ENCODE data around the gene HERC6. TPM values are rescaled to one million over a fixed set of nuclear protein-coding genes. Genes with fewer than 3 reads are reported as not detected.

The HERC6 gene
- total and polyA plus RNA-seq, 2 experiments from 2014 or later = 3.4 to 7.3 TPM

DNA sequence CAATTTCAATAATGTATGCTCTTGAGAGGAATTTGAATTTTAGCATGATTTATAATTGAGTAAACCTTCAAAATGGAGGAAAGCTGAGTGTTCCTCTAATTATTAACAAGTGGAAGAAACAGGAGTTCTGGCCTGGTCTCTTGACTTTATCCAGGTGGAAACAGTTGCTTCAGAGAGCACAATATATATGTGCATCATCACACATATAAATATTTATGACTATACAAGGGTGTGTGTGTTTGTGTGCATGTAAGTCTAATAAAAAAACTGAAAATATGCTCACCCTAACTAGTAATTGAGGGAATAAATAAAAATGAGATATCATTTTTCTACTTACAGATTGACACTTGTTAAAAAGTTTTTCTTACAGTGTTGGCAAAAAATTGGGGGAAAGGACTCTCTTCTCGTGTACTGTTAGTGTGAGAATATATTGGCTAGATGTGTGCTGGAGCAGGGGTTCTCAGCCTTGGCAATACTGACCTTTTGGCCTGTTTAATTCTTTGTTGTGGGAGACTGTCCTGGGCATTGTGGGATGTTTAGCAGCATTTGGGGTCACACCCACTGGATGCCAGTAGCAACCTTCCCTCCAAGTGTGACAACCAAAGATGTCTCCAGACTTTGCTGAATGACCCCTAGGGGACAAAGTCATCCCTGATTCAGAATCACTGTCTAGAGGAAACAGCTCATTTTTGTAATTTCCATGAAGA is 57.5 kb downstream of the HERC6 start:
- peaks cover 6% of the 10 kb centered on the region; the same call in 2 of the 3 replicates for H3K9me3 Mint-ChIP-seq
- no peaks in the 10 kb centered on the region for H4K20me1 ChIP-seq (replicated peaks; ENCODE audit: insufficient read depth)

More for the DNA sequence above, 57.5 kb downstream of the HERC6 start:
- peaks cover 15% of the 10 kb centered on the region for H3K4me1 Mint-ChIP-seq
- Histone ChIP-seq H3K79me2 (replicated peaks; ENCODE audit: insufficient read depth) (no peaks in the 10 kb centered on the region), H3K27ac (ENCODE audit: low read depth) (no peak overlapping the region), H3K4me2 (no peak overlapping the region), H3F3A (replicated peaks; ENCODE audit: low read depth) (no peaks in the 10 kb centered on the region), H3K36me3 (ENCODE audit: insufficient read depth) (0 out of 2 replicates have a peak, but pooled peaks cover 7% of the 10 kb centered on the region), H3K9me2 (ENCODE audit: insufficient read depth) (0 out of 2 replicates have a peak, but pooled peaks cover 9% of the 10 kb centered on the region), H3K4me3 (no peak overlapping the region), H3K27me3 (ENCODE audit: insufficient read depth) (no peaks in the 10 kb centered on the region), H2AFZ (no peak overlapping the region), H3K4me1 (ENCODE audit: insufficient read depth) (peaks cover 7% of the 10 kb centered on the region; the same call in 1 of the 2 replicates)
- TF ChIP-seq, protein P1, sequence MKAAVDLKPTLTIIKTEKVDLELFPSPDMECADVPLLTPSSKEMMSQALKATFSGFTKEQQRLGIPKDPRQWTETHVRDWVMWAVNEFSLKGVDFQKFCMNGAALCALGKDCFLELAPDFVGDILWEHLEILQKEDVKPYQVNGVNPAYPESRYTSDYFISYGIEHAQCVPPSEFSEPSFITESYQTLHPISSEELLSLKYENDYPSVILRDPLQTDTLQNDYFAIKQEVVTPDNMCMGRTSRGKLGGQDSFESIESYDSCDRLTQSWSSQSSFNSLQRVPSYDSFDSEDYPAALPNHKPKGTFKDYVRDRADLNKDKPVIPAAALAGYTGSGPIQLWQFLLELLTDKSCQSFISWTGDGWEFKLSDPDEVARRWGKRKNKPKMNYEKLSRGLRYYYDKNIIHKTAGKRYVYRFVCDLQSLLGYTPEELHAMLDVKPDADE (IDR thresholded peaks at IDR 0.05) = no peak
- TF ChIP-seq CREB1 (CRISPR knock-in tag; IDR thresholded peaks at IDR 0.05; ENCODE audit: low read depth) (no peak), ZNF331 (CRISPR knock-in tag; IDR thresholded peaks at IDR 0.05; ENCODE audit: low read depth) (no peak), ZNF114 (CRISPR knock-in tag; IDR thresholded peaks at IDR 0.05) (no peak), JUNB (IDR thresholded peaks at IDR 0.05; ENCODE audit: unreplicated experiment) (no peak), NANOG (IDR thresholded peaks at IDR 0.05; ENCODE audit: borderline replicate concordance) (no peak), STAT1 (IDR thresholded peaks at IDR 0.05; ENCODE audit: unreplicated experiment) (no peak), EZH2phosphoT487 (IDR thresholded peaks at IDR 0.05; ENCODE audit: unreplicated experiment) (no peak), POLR2AphosphoS5 (IDR thresholded peaks at IDR 0.05; ENCODE audit: low read depth) (no peak), EZH2 (IDR thresholded peaks at IDR 0.05; ENCODE audit: low read depth, unreplicated experiment) (no peak)
- TF ChIP-seq, protein P2, sequence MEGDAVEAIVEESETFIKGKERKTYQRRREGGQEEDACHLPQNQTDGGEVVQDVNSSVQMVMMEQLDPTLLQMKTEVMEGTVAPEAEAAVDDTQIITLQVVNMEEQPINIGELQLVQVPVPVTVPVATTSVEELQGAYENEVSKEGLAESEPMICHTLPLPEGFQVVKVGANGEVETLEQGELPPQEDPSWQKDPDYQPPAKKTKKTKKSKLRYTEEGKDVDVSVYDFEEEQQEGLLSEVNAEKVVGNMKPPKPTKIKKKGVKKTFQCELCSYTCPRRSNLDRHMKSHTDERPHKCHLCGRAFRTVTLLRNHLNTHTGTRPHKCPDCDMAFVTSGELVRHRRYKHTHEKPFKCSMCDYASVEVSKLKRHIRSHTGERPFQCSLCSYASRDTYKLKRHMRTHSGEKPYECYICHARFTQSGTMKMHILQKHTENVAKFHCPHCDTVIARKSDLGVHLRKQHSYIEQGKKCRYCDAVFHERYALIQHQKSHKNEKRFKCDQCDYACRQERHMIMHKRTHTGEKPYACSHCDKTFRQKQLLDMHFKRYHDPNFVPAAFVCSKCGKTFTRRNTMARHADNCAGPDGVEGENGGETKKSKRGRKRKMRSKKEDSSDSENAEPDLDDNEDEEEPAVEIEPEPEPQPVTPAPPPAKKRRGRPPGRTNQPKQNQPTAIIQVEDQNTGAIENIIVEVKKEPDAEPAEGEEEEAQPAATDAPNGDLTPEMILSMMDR (conservative IDR thresholded peaks at IDR 0.05; ENCODE audit: low read depth in 2 of 2) = no peak
- TF ChIP-seq, protein P3, sequence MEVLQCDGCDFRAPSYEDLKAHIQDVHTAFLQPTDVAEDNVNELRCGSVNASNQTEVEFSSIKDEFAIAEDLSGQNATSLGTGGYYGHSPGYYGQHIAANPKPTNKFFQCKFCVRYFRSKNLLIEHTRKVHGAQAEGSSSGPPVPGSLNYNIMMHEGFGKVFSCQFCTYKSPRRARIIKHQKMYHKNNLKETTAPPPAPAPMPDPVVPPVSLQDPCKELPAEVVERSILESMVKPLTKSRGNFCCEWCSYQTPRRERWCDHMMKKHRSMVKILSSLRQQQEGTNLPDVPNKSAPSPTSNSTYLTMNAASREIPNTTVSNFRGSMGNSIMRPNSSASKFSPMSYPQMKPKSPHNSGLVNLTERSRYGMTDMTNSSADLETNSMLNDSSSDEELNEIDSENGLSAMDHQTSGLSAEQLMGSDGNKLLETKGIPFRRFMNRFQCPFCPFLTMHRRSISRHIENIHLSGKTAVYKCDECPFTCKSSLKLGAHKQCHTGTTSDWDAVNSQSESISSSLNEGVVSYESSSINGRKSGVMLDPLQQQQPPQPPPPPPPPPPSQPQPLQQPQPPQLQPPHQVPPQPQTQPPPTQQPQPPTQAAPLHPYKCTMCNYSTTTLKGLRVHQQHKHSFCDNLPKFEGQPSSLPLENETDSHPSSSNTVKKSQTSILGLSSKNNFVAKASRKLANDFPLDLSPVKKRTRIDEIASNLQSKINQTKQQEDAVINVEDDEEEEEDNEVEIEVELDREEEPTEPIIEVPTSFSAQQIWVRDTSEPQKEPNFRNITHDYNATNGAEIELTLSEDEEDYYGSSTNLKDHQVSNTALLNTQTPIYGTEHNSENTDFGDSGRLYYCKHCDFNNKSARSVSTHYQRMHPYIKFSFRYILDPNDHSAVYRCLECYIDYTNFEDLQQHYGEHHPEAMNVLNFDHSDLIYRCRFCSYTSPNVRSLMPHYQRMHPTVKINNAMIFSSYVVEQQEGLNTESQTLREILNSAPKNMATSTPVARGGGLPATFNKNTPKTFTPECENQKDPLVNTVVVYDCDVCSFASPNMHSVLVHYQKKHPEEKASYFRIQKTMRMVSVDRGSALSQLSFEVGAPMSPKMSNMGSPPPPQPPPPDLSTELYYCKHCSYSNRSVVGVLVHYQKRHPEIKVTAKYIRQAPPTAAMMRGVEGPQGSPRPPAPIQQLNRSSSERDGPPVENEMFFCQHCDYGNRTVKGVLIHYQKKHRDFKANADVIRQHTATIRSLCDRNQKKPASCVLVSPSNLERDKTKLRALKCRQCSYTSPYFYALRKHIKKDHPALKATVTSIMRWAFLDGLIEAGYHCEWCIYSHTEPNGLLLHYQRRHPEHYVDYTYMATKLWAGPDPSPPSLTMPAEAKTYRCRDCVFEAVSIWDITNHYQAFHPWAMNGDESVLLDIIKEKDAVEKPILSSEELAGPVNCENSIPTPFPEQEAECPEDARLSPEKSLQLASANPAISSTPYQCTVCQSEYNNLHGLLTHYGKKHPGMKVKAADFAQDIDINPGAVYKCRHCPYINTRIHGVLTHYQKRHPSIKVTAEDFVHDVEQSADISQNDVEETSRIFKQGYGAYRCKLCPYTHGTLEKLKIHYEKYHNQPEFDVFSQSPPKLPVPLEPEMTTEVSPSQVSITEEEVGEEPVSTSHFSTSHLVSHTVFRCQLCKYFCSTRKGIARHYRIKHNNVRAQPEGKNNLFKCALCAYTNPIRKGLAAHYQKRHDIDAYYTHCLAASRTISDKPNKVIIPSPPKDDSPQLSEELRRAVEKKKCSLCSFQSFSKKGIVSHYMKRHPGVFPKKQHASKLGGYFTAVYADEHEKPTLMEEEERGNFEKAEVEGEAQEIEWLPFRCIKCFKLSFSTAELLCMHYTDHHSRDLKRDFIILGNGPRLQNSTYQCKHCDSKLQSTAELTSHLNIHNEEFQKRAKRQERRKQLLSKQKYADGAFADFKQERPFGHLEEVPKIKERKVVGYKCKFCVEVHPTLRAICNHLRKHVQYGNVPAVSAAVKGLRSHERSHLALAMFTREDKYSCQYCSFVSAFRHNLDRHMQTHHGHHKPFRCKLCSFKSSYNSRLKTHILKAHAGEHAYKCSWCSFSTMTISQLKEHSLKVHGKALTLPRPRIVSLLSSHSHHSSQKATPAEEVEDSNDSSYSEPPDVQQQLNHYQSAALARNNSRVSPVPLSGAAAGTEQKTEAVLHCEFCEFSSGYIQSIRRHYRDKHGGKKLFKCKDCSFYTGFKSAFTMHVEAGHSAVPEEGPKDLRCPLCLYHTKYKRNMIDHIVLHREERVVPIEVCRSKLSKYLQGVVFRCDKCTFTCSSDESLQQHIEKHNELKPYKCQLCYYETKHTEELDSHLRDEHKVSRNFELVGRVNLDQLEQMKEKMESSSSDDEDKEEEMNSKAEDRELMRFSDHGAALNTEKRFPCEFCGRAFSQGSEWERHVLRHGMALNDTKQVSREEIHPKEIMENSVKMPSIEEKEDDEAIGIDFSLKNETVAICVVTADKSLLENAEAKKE (CRISPR knock-in tag; IDR thresholded peaks at IDR 0.05) = no peak
- TF ChIP-seq, protein P4, sequence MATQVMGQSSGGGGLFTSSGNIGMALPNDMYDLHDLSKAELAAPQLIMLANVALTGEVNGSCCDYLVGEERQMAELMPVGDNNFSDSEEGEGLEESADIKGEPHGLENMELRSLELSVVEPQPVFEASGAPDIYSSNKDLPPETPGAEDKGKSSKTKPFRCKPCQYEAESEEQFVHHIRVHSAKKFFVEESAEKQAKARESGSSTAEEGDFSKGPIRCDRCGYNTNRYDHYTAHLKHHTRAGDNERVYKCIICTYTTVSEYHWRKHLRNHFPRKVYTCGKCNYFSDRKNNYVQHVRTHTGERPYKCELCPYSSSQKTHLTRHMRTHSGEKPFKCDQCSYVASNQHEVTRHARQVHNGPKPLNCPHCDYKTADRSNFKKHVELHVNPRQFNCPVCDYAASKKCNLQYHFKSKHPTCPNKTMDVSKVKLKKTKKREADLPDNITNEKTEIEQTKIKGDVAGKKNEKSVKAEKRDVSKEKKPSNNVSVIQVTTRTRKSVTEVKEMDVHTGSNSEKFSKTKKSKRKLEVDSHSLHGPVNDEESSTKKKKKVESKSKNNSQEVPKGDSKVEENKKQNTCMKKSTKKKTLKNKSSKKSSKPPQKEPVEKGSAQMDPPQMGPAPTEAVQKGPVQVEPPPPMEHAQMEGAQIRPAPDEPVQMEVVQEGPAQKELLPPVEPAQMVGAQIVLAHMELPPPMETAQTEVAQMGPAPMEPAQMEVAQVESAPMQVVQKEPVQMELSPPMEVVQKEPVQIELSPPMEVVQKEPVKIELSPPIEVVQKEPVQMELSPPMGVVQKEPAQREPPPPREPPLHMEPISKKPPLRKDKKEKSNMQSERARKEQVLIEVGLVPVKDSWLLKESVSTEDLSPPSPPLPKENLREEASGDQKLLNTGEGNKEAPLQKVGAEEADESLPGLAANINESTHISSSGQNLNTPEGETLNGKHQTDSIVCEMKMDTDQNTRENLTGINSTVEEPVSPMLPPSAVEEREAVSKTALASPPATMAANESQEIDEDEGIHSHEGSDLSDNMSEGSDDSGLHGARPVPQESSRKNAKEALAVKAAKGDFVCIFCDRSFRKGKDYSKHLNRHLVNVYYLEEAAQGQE (IDR thresholded peaks at IDR 0.05; ENCODE audit: unreplicated experiment) = no peak
- H3K4me3 Mint-ChIP-seq = no peak overlapping the region
- ATAC-seq (no peak), DNase-seq (ENCODE audit: low spot score) (no peak)
- H3K27ac Mint-ChIP-seq = no peak overlapping the region
- peaks cover 12% of the 10 kb centered on the region; the same call in 2 of the 3 replicates for H3K36me3 Mint-ChIP-seq (ENCODE audit: low read depth)
- peaks cover 3% of the 10 kb centered on the region for H3K27me3 Mint-ChIP-seq (ENCODE audit: insufficient read depth, low read depth, poor library complexity)
